HS-5 (cell line): ENCODE data around the gene SMC4.

Experiments
- DNase-seq: peaks from one replicate; pipeline ENCODE4 v3.0.0-alpha.2; 2012; ENCODE audit warnings: low read depth

SMC4 gene

GRCh38 chr3:160477750-160478149, 78.3 kb downstream of the SMC4 start:
- no peak for DNase-seq

- DNase-seq = no peak
These were observed 78.9 kb downstream of the SMC4 start for GRCh38 chr3:160478338-160478737.

- DNase-seq = no peak
These were observed 79.9 kb downstream of the SMC4 start for GRCh38 chr3:160479376-160479775.

GRCh38 chr3:160480931-160481330, 81.5 kb downstream of the SMC4 start:
- DNase-seq = no peak

GRCh38 chr3:160481856-160482255, 82.4 kb downstream of the SMC4 start:
- DNase-seq = no peak

- DNase-seq = no peak
These were observed 83.3 kb downstream of the SMC4 start for GRCh38 chr3:160482796-160483195.
